Endothelial cell of umbilical vein (primary cell): Measurements from ENCODE around the gene MSANTD3. TPM values are rescaled to one million over a fixed set of nuclear protein-coding genes. Genes with fewer than 3 reads are reported as not detected.

ENCODE experiments used
- BruUV-seq: library from RNA; stranded (reverse); fragments of 400-500 nt; replicated peaks from 2 replicates; lab custom pipeline; 2021; lab: Mats Ljungman, UMichigan
- CTCF ChIA-PET: fragments of 300-600, 350-600 bp; sonication (Branson Sonifier 250); formaldehyde crosslinking; loops from one replicate; lab custom pipeline; 2021; ENCODE audit warnings: antibody characterized with exemption, inconsistent platforms; lab: Charles Lee
- POLR2A ChIA-PET: fragments of 300-600, 350-600 bp; sonication (Branson Sonifier 250); formaldehyde crosslinking; loops from one replicate; lab custom pipeline; 2021; ENCODE audit warnings: antibody characterized with exemption, inconsistent platforms; lab: Charles Lee
- DNase-seq: peaks from one replicate; pipeline ENCODE4 v3.0.0-alpha.2; 2011; ENCODE audit warnings: low read depth, low spot score
- FAIRE-seq: peaks from 2 replicates; lab custom pipeline; 2011; peaks lifted over from hg19 to GRCh38; lab: Jason Lieb, UNC
- H2AFZ ChIP-seq: 2 replicates; pipeline ENCODE4 v1.6.0; 2012; ENCODE audit warnings: low read depth, low read length, control low read depth, inconsistent platforms
- H3K27ac ChIP-seq: 2 replicates; pipeline ENCODE4 v1.5.1; 2011; ENCODE audit warnings: low read depth, mild to moderate bottlenecking, control low read depth, low read length, moderate library complexity; ENCODE audit not compliant: insufficient read depth
- H3K27me3 ChIP-seq, 2 experiments: 2 replicates each; pipeline versions ENCODE4 v1.6.0 to v1.6.1; 2011; ENCODE audit warnings: low read length in 2 of 2, mixed read lengths in 1 of 2; ENCODE audit not compliant: control insufficient read depth in 2 of 2, insufficient read depth in 2 of 2
- H3K36me3 ChIP-seq, 2 experiments: 2 replicates in 1 of 2; 3 replicates in 1 of 2; pipeline ENCODE4 v1.5.1; 2011; ENCODE audit warnings: low read length in 2 of 2, mild to moderate bottlenecking in 1 of 2, moderate library complexity in 1 of 2; ENCODE audit not compliant: control insufficient read depth in 2 of 2, insufficient read depth in 2 of 2; ENCODE audit errors: extremely low read depth in 1 of 2
- H3K4me1 ChIP-seq: 3 replicates; pipeline ENCODE4 v1.5.1; 2011; ENCODE audit warnings: mild to moderate bottlenecking, low read length; ENCODE audit not compliant: control insufficient read depth, insufficient read depth; ENCODE audit errors: extremely low read depth
- H3K4me2 ChIP-seq: 2 replicates; pipeline ENCODE4 v1.6.1; 2011; ENCODE audit warnings: low read length, control low read depth, mixed read lengths; ENCODE audit not compliant: insufficient read depth
- H3K4me3 ChIP-seq, 3 experiments: fragments of 200-600 bp in 1 of 3; sonication (generic), shearing (Covaris generic) in 1 of 3; replicated peaks in 1 of 3; 2 replicates each; pipeline ENCODE4 v1.5.1; 2011 to 2016; ENCODE audit warnings: control low read depth in 3 of 3, low read length in 3 of 3, mild to moderate bottlenecking in 2 of 3, inconsistent platforms in 1 of 3, low read depth in 1 of 3, moderate library complexity in 1 of 3; ENCODE audit not compliant: insufficient read depth in 1 of 3
- H3K79me2 ChIP-seq: 2 replicates; pipeline ENCODE4 v1.6.0; 2012; ENCODE audit warnings: low read length, inconsistent platforms; ENCODE audit not compliant: control insufficient read depth, insufficient read depth
- H3K9ac ChIP-seq: replicated peaks from 2 replicates; pipeline ENCODE3; 2011; ENCODE audit warnings: low read length, control low read depth; ENCODE audit not compliant: insufficient read depth; ENCODE audit errors: extremely low read depth
- H3K9me1 ChIP-seq: replicated peaks from 3 replicates; pipeline ENCODE4 v1.6.0; 2011; ENCODE audit warnings: mild to moderate bottlenecking, low read length; ENCODE audit not compliant: control insufficient read depth, insufficient read depth; ENCODE audit errors: extremely low read depth
- H3K9me3 ChIP-seq: replicated peaks from 2 replicates; pipeline ENCODE4 v1.5.1; 2012; ENCODE audit warnings: low read length, inconsistent platforms; ENCODE audit not compliant: control insufficient read depth, insufficient read depth
- H4K20me1 ChIP-seq: replicated peaks from 2 replicates; pipeline ENCODE3; 2011; ENCODE audit warnings: mild to moderate bottlenecking, low read length; ENCODE audit not compliant: control insufficient read depth, insufficient read depth; ENCODE audit errors: extremely low read depth
- CTCF ChIP-seq, 2 donors: IDR thresholded peaks; 1 replicate in 1 of 2; 2 replicates in 1 of 2; pipeline ENCODE4 v1.5.1; 2011; ENCODE audit warnings: low read length in 2 of 2, mild to moderate bottlenecking in 2 of 2, moderate library complexity in 2 of 2, control low read depth in 1 of 2, inconsistent platforms in 1 of 2, low read depth in 1 of 2; ENCODE audit not compliant: insufficient read depth in 1 of 2; ENCODE audit errors: extremely low read depth in 1 of 2
- EZH2 ChIP-seq: IDR thresholded peaks from 2 replicates; pipeline ENCODE4 v1.6.1; 2012; ENCODE audit warnings: borderline replicate concordance, low read depth, mild to moderate bottlenecking, moderate library complexity, low read length, inconsistent platforms; ENCODE audit not compliant: severe bottlenecking
- FOS ChIP-seq: IDR thresholded peaks from 2 replicates; pipeline ENCODE4 v1.6.1; 2011; ENCODE audit warnings: mild to moderate bottlenecking, low read length, moderate library complexity, borderline replicate concordance; ENCODE audit not compliant: insufficient read depth
- GATA2 ChIP-seq: IDR thresholded peaks from 2 replicates; pipeline ENCODE4 v1.7.0; 2011; ENCODE audit warnings: low read depth, mild to moderate bottlenecking, moderate library complexity, mixed read lengths, low read length; ENCODE audit not compliant: insufficient read length, insufficient read depth
- JUN ChIP-seq: IDR thresholded peaks from 2 replicates; pipeline ENCODE4 v1.6.1; 2011; ENCODE audit warnings: borderline replicate concordance, low read depth; ENCODE audit not compliant: insufficient read length, insufficient read depth
- MAX ChIP-seq: IDR thresholded peaks from 2 replicates; pipeline ENCODE4 v1.6.1; 2011; ENCODE audit not compliant: insufficient read depth, insufficient read length
- MYC ChIP-seq: IDR thresholded peaks from one replicate; pipeline ENCODE4 v1.6.1; 2011; ENCODE audit warnings: mild to moderate bottlenecking, low read depth, low read length
- POLR2A ChIP-seq: IDR thresholded peaks from 2 replicates; pipeline ENCODE4 v1.6.1; 2012; ENCODE audit warnings: low read depth, mild to moderate bottlenecking, control low read depth, low read length
- POLR2AphosphoS5 ChIP-seq: IDR thresholded peaks from 2 replicates; pipeline ENCODE4 v1.6.1; 2012; ENCODE audit warnings: low read depth, mild to moderate bottlenecking, control low read depth, low read length, moderate library complexity; ENCODE audit not compliant: insufficient read depth
- dilution Hi-C: fragments of 300-500 bp; cut with MboI; formaldehyde crosslinking; loops from one replicate; pipeline ENCODE4 v1.15.0; 2019; ENCODE audit warnings: low sequenced_read_pairs; ENCODE audit not compliant: extremely low pct_ligation_motif_present
- intact Hi-C: fragments of 100-400 bp; cut with micrococcal nuclease; formaldehyde crosslinking; loops from one replicate; pipeline ENCODE4 v1.10.0; 2022
- polyA plus RNA-seq, 4 experiments: library from polyadenylated mRNA; depleted of rRNA in 3 of 4; stranded (reverse) in 3 of 4; unstranded in 1 of 4; fragments of >200 nt; gene quantifications; 2 replicates each; pipeline versions ENCODE4 v1.2.1 to v1.2.3, GENCODE V29; 2011 to 2012; ENCODE audit warnings: missing spikeins in 1 of 4
- total RNA-seq: library from RNA; stranded (reverse); gene quantifications from 2 replicates; pipeline ENCODE4 v1.2.3, GENCODE V29; 2021

The MSANTD3 gene
- total and polyA plus RNA-seq, 2 donors (not counting 3 experiments of a cell fraction or from before 2014, with no cell fraction given) = 31.3 to 88.5 TPM

- intact Hi-C loops (no loop called here), dilution Hi-C loops (loop anchor here (25.0 kb wide), 1 partner anchor 109 kb away; no protein-coding TSS in a partner anchor)
- no peaks in the 10 kb centered on the region for H3K9me3 ChIP-seq
- H3K27me3 ChIP-seq = no peaks in the 10 kb centered on the region
- H3K9me1 ChIP-seq = no peaks in the 10 kb centered on the region
- FAIRE-seq = no peak
- no peak overlapping the region for H3K27ac ChIP-seq
- peaks cover 83% of the 10 kb centered on the region for H3K79me2 ChIP-seq
- TF ChIP-seq EZH2 = no peak
- no peak for TF ChIP-seq MYC
- TF ChIP-seq GATA2 = no peak
- no peak for TF ChIP-seq POLR2AphosphoS5
- TF ChIP-seq FOS = no peak
- no peak for TF ChIP-seq CTCF (IDR thresholded peaks at IDR 0.05; ENCODE audit: extremely low read depth in 1 of 2, insufficient read depth in 1 of 2, low read depth in 1 of 2, low read length in 2 of 2)
- no peak for TF ChIP-seq MAX
- TF ChIP-seq POLR2A = no peak
- no peak for TF ChIP-seq JUN
- no peak overlapping the region for H2AFZ ChIP-seq
- H4K20me1 ChIP-seq = peaks cover 9% of the 10 kb centered on the region
- POLR2A ChIA-PET = no interaction called here
- CTCF ChIA-PET = interaction anchor here (0.6 to 3.9 kb wide), 3 partner anchors 8 to 148 kb away, joined by 3 to 13 read pairs (median 4); partner anchors contain the start of gene TMEFF1
- peaks cover 2 to 12% of the 10 kb centered on the region in 2 experiments for H3K36me3 ChIP-seq
- H3K9ac ChIP-seq = no peak overlapping the region
- H3K4me2 ChIP-seq = no peak overlapping the region
- no TSS peak for BruUV-seq
- peaks cover 10% of the 10 kb centered on the region for H3K4me1 ChIP-seq
- no peak overlapping the region for H3K4me3 ChIP-seq
- no peak for DNase-seq
Measured at GRCh38 chr9:100445903-100446549, 19.1 kb downstream of the MSANTD3 start.
